Measurements from ENCODE around the gene OR2T33. TPM values are rescaled to one million over a fixed set of nuclear protein-coding genes. Genes with fewer than 3 reads are reported as not detected.
A peak's percentile ranks its signal among the peaks of the same experiment; 100 is the strongest.
"Not testable (repeated sequence)": the region's sequence is repeated elsewhere in the genome, so short reads cannot be mapped to it uniquely, and the experiment has no call there.

Gene OR2T33
- polyA plus RNA-seq (2013, experiment 1 of 2; ENCODE audit: insufficient read length) = not detected
- polyA plus RNA-seq (2013, experiment 2 of 2; ENCODE audit: insufficient read length) = not detected

- DNase-seq = no peak
Measured at GRCh38 chr1:248277876-248278275, at the start of gene OR2T33. Gene OR2T33, minus strand, starts transcription at chr1:248277976. Its CDS starts 4,162 bp downstream, at chr1:248273814.

- no peak for DNase-seq
Measured at GRCh38 chr1:248324468-248324867, 46.7 kb upstream of the OR2T33 start, which contains the start of gene OR2M7. Gene OR2M7, minus strand, starts transcription at chr1:248324568. Its CDS starts 0 bp downstream, at chr1:248324568.

GRCh38 chr1:248316796-248317195 is 39.0 kb upstream of the OR2T33 start:
- no peak for DNase-seq

- DNase-seq = not testable (repeated sequence)
Measured at GRCh38 chr1:248306740-248307139, 29.0 kb upstream of the OR2T33 start.

- no peak for DNase-seq
Measured at GRCh38 chr1:248306103-248306502, 28.3 kb upstream of the OR2T33 start.

- not testable (repeated sequence) for DNase-seq
Measured at GRCh38 chr1:248305672-248306071, 27.9 kb upstream of the OR2T33 start.

GRCh38 chr1:248303324-248303723 is 25.5 kb upstream of the OR2T33 start, which contains the start of gene OR2T12:
Gene OR2T12, minus strand, starts transcription at chr1:248303424. Its CDS starts 7,846 bp downstream, at chr1:248295578.
- no peak for DNase-seq

GRCh38 chr1:248288391-248288790 is 10.6 kb upstream of the OR2T33 start:
- no peak for DNase-seq

- not testable (repeated sequence) for DNase-seq
Measured at GRCh38 chr1:248273225-248273624, 4.6 kb downstream of the OR2T33 start.

GRCh38 chr1:248268178-248268577 is 9.6 kb downstream of the OR2T33 start:
- DNase-seq = no peak

- not testable (repeated sequence) for DNase-seq
Measured at GRCh38 chr1:248259309-248259708, 18.5 kb downstream of the OR2T33 start.

- peak; percentile 19 for DNase-seq
Measured at GRCh38 chr1:248243204-248243603, 34.6 kb downstream of the OR2T33 start.

GRCh38 chr1:248239478-248239877 is 38.3 kb downstream of the OR2T33 start:
- DNase-seq = no peak

- DNase-seq = no peak
Measured at GRCh38 chr1:248231117-248231516, 46.7 kb downstream of the OR2T33 start, which contains the start of gene OR2M4. Gene OR2M4, plus strand, starts transcription at chr1:248231417. Its CDS starts 7,512 bp downstream, at chr1:248238929.

GRCh38 chr1:248229360-248229908 is 48.3 kb downstream of the OR2T33 start:
- DNase-seq = no peak

GRCh38 chr1:248225537-248225936 is 52.2 kb downstream of the OR2T33 start:
- no peak for DNase-seq

Data from fibroblast of skin of back (primary cell).